ENCODE data around the gene RPS6KA3.

Gene RPS6KA3

DNA sequence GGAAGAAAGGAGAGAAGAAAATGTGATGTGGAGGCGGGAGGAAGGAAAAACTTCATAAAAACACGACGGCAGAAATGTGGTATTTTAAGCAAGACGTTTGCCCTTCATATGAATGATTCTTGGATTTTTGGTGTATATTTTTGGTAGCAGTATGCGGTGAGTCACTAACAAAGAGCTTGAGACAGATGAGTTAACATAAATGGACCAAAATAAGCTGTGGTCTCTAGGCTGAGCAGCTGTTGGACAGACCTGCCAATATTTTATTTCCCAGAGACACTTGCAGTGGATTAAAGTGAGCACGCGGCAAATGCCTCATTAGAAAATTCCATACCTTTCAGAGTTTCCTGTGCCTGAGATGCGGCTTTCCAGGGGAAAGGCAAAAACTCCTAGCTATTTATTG is 43.1 kb upstream of the RPS6KA3 start:
- Histone ChIP-seq H3K27me3 (no peaks in the 10 kb centered on the region), H3K36me3 (no peaks in the 10 kb centered on the region), H3K27ac (no peak overlapping the region), H3K4me3 (ENCODE audit: low read depth in 1 of 2, low read length in 1 of 2) (no peak overlapping the region), H3K4me1 (ENCODE audit: control insufficient read depth in 1 of 2, insufficient read depth in 1 of 2, low read depth in 1 of 2, low read length in 1 of 2) (peaks cover 0 to 3% of the 10 kb centered on the region in 2 experiments), H3K9me3 (no peaks in the 10 kb centered on the region)
- TF ChIP-seq, protein P1, sequence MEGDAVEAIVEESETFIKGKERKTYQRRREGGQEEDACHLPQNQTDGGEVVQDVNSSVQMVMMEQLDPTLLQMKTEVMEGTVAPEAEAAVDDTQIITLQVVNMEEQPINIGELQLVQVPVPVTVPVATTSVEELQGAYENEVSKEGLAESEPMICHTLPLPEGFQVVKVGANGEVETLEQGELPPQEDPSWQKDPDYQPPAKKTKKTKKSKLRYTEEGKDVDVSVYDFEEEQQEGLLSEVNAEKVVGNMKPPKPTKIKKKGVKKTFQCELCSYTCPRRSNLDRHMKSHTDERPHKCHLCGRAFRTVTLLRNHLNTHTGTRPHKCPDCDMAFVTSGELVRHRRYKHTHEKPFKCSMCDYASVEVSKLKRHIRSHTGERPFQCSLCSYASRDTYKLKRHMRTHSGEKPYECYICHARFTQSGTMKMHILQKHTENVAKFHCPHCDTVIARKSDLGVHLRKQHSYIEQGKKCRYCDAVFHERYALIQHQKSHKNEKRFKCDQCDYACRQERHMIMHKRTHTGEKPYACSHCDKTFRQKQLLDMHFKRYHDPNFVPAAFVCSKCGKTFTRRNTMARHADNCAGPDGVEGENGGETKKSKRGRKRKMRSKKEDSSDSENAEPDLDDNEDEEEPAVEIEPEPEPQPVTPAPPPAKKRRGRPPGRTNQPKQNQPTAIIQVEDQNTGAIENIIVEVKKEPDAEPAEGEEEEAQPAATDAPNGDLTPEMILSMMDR (IDR thresholded peaks at IDR 0.05): no peak

DNA sequence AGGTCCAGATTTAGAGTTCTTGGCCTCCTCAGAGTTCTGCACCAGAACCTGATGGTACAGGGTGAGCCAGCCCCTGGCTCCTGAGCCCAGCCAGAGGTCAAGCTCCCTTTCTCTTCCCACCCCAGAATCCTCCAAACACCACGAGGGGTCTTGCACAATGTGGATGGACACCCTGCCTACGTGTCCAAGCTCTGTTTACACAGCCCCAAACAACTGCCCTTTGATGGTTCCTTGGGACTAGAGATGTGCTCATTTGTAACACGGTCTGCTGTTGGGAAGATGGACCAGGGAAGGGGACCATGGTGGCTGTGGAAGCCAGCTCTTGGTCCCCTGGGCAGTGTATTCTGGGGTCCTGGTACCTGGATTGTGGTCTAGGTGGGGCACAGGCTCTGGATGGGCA is 40.0 kb upstream of the RPS6KA3 start:
- TF ChIP-seq, protein P1 (IDR thresholded peaks at IDR 0.05): no peak
- H3K36me3 ChIP-seq: no peaks in the 10 kb centered on the region
- H3K4me3 ChIP-seq (ENCODE audit: low read depth in 1 of 2, low read length in 1 of 2): no peak overlapping the region
- no peaks in the 10 kb centered on the region for H3K9me3 ChIP-seq
- no peaks in the 10 kb centered on the region for H3K27me3 ChIP-seq
- no peak overlapping the region for H3K27ac ChIP-seq
- no peaks in the 10 kb centered on the region for H3K4me1 ChIP-seq (ENCODE audit: control insufficient read depth in 1 of 2, insufficient read depth in 1 of 2, low read depth in 1 of 2, low read length in 1 of 2)

DNA sequence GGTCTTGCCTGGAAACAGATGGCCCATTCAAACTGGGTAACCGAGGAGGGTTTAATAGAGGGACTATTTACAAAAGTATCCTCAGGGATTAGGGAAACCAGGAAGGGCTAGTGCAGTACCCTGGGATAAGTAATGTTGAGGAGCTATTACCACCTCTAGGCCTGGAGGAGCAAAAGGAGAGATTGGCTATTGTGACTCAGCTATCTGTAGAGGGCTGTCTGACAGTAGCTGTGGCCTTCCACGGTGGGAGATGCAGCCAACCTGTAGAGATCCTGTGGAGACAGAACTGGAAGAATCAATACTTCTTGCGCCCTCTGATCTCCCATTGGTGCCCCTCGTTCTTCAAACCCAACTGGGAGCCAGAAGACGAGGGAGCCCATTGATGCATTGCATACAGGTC is 34.1 kb upstream of the RPS6KA3 start:
- TF ChIP-seq, protein P1 (IDR thresholded peaks at IDR 0.05): no peak

DNA sequence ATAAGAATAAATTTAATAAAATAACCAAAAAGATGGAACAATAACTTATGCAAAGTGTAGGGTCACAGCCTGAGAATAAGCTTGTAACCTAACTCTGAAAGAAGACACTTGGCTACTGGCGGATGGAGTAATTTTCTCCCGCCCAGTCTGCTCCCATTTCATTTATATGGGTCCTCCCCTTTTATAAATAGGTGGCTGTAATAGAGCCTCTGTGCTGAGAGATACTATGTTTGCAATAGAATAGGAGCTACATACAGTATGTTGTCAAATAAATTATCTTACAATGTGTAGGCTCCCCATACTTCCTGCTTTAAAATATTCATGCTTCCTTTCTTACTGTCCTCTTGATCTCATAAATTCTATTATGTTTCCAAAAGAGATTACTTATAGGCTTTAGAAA is 28.2 kb upstream of the RPS6KA3 start:
- Histone ChIP-seq H3K27me3 (no peaks in the 10 kb centered on the region), H3K4me3 (ENCODE audit: low read depth in 1 of 2, low read length in 1 of 2) (no peak overlapping the region), H3K36me3 (no peaks in the 10 kb centered on the region), H3K27ac (no peak overlapping the region), H3K9me3 (no peaks in the 10 kb centered on the region), H3K4me1 (ENCODE audit: control insufficient read depth in 1 of 2, insufficient read depth in 1 of 2, low read depth in 1 of 2, low read length in 1 of 2) (no peaks in the 10 kb centered on the region)
- TF ChIP-seq, protein P1 (IDR thresholded peaks at IDR 0.05): no peak

More for the DNA sequence above, 34.1 kb upstream of the RPS6KA3 start:
- Histone ChIP-seq H3K9me3 (no peaks in the 10 kb centered on the region), H3K27me3 (no peaks in the 10 kb centered on the region), H3K36me3 (no peaks in the 10 kb centered on the region), H3K4me3 (ENCODE audit: low read depth in 1 of 2, low read length in 1 of 2) (no peak overlapping the region), H3K27ac (no peak overlapping the region), H3K4me1 (ENCODE audit: control insufficient read depth in 1 of 2, insufficient read depth in 1 of 2, low read depth in 1 of 2, low read length in 1 of 2) (no peaks in the 10 kb centered on the region)

DNA sequence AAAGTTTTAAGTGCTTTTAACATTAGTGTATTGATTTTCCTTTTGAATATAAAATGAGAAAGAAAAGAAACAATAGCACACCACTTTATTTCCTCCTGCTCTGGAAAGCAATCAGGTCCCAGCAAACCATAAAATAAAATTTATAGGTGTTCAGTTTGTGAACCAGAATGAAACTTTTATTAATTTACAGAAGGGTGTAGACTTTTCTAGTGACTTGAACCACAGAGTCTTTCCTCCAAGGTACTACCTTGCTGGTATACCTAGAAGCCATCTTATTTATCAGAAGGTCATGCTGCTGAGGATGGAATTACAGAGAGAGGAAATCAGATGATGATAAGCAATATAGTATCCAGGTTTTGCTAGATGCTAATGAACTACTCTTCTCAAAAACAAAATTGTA is 27.6 kb upstream of the RPS6KA3 start:
- Histone ChIP-seq H3K4me1 (ENCODE audit: control insufficient read depth in 1 of 2, insufficient read depth in 1 of 2, low read depth in 1 of 2, low read length in 1 of 2) (no peaks in the 10 kb centered on the region), H3K9me3 (no peaks in the 10 kb centered on the region), H3K36me3 (no peaks in the 10 kb centered on the region), H3K27ac (no peak overlapping the region), H3K4me3 (ENCODE audit: low read depth in 1 of 2, low read length in 1 of 2) (no peak overlapping the region), H3K27me3 (no peaks in the 10 kb centered on the region)
- TF ChIP-seq, protein P1 (IDR thresholded peaks at IDR 0.05): no peak

DNA sequence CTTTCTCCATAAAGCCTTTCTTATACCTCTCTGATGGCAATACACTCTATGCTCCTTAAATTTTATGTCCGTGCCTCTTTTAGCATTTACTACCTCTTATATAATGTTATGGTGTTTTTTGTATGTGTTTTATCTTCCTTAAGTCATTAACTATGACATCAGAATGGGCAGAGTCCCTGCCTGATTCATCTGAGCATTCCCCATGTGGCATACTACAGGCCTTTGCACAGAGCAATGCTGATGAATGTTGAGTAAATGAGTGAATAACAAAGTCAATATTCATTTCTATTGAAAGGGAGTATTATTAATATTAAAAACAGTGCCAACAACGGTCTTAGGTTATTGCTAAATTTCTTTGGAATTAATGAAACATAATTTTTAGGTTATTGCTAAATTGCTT is 18.8 kb upstream of the RPS6KA3 start:
- no peaks in the 10 kb centered on the region for H3K36me3 ChIP-seq
- no peaks in the 10 kb centered on the region for H3K9me3 ChIP-seq
- H3K27ac ChIP-seq: no peak overlapping the region
- H3K27me3 ChIP-seq: no peaks in the 10 kb centered on the region
- H3K4me1 ChIP-seq (ENCODE audit: control insufficient read depth in 1 of 2, insufficient read depth in 1 of 2, low read depth in 1 of 2, low read length in 1 of 2): no peaks in the 10 kb centered on the region
- TF ChIP-seq, protein P1 (IDR thresholded peaks at IDR 0.05): no peak
- no peak overlapping the region for H3K4me3 ChIP-seq (ENCODE audit: low read depth in 1 of 2, low read length in 1 of 2)

Data from neutrophil (primary cell).